HG03342 (cell line): Measurements from ENCODE around the gene POF1B.
"Not testable (repeated sequence)": the region's sequence is repeated elsewhere in the genome, so short reads cannot be mapped to it uniquely, and the experiment has no call there.

Source experiments
- ATAC-seq: cut with Tn5 transposase; IDR thresholded peaks from one replicate; pipeline ENCODE4 v1.9.1; 2021; ENCODE audit warnings: mild to moderate bottlenecking, moderate library complexity; ENCODE audit not compliant: unreplicated experiment

Gene POF1B, protein sequence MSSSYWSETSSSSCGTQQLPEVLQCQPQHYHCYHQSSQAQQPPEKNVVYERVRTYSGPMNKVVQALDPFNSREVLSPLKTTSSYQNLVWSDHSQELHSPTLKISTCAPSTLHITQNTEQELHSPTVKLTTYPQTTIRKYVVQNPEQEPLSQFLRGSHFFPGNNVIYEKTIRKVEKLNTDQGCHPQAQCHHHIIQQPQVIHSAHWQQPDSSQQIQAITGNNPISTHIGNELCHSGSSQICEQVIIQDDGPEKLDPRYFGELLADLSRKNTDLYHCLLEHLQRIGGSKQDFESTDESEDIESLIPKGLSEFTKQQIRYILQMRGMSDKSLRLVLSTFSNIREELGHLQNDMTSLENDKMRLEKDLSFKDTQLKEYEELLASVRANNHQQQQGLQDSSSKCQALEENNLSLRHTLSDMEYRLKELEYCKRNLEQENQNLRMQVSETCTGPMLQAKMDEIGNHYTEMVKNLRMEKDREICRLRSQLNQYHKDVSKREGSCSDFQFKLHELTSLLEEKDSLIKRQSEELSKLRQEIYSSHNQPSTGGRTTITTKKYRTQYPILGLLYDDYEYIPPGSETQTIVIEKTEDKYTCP

DNA sequence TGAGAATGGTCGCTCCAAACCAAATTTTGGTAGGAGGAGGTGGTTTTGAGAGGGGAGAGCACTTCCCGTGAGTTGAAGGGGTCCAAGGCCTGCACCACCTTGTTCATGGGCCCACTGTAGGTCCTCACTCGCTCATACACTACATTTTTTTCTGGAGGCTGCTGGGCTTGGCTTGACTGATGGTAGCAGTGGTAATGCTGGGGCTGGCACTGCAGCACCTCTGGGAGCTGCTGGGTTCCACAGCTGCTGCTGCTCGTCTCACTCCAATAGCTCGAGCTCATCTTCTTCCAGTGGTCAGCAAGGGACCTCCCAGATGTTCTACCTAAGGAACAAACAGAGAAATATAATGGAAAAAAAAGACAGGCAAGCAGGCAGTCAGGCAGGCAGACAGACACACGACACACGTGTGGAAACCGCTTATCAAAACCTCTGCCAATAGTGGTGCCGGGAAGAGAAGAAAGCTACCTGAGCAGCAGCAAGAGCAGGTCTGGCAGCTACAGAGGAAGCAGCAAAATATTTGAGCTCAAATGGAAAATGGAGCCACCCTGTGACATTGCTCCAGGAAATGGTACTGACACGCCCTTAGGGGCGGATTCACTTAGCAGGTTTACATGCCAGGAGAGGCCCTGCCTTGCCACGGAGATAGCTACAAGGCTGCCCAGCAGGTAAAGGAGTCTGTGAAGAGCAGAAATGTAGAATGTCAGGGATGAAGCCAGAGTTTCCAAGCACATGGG is at the start of gene POF1B:
TSS of gene POF1B (minus strand) at position 492 of the 734 bp plus-strand sequence. CDS start at position 281, 211 bp downstream.
- no peak for ATAC-seq

DNA sequence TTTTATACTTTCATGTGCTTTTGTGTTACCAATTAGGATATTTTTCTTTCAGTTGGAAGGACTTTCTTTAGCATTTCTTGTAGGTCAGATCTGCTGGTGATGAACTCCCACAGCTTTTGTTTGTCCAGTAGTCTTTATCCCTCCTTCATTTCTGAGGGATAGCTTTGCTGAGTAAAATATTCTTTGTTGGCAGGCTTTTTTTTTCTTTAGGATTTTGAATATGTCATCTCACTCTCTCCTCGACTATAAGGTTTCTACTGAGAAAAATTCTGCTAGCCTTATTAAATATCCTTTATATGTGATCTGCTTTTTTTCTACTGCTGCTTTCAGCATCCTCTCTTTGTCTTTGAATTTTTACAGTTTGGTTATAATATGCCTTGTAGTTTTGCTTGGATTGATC is 49.6 kb upstream of the POF1B start:
- no peak for ATAC-seq

DNA sequence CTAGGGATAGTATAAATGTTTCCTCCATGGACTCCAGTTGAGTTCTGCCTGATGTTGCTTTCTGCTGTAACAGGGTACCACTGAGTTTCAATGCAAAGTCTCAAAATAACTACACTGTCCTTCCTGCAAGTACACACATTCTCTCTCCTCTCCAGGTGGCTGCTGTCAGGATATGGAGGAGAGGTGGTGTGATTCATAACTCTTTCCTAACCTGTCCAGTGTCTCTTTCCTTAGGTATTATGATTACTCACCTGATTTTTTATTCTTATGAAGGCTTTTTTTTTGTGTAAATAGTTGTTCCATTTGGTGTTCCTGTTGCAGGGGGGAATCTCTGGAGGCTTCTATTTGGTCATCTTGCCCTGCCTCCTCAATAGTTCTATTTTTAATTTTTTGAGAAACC is 39.8 kb upstream of the POF1B start:
- no peak for ATAC-seq

DNA sequence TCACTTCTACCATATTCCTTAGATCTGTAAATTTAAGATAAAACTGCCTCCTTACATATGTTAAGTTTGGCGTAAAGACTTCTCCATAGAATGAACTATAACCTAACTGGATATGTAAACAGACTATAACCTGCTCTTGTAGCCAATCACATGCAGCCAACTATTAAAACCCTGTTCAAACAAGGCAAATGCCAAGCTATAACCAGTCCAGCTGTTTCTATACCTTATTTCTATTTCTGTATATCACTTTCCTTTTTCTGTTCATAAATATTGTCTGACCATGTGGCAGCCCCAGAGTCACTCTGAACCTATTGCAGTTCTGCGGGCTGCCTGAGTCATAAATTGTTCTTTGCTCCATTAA is 12.4 kb upstream of the POF1B start:
- no peak for ATAC-seq

DNA sequence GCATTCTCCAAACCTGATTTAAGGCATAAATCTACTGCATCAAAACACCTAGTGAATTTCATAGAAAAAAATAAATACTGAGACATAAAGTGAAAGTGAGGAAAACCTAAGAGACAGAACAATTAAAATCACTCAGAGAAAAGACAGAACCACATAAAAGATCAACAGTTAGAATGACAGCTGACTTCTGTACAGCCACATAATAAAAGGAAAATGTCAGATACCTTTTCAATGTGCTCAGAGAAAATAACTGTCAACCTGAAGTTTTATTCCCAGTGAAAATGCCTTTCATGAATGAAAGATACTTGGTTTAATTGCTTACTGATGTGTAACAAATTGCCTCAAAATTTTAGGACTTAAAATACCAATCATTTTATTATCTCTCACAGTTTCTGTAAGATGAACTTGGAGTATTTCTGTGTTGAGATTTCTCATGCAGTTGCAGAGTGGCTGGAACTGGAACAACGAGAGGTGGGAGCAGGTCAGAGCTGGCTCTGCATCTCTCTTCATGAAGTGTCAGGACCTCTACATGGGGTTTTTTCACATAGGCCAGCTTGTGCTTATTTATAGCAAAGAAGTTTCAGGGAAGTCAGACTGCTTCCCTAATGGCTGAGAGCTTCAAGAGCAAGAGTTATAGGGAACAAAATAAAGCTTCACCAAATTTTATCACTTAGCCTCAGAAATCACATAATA is 11.9 kb upstream of the POF1B start:
- no peak for ATAC-seq

DNA sequence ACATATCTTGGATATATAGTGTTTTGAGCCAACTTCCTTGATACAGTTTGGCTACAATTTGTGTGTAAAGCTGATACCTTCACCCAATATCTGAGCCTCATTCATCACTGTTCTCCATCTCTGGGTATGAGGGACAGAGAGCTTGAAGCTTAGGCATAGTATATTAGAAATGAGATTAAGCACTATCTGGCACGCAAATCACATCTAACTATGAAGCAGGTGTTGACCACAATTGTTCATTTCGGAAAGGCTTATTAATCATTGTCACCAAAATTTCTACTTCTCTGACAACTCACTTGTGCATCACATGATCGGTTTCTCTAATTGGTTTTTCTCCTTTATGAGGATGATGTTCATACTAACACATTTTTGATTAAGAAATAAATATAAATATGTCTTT is 2.1 kb upstream of the POF1B start:
- ATAC-seq = no peak

DNA sequence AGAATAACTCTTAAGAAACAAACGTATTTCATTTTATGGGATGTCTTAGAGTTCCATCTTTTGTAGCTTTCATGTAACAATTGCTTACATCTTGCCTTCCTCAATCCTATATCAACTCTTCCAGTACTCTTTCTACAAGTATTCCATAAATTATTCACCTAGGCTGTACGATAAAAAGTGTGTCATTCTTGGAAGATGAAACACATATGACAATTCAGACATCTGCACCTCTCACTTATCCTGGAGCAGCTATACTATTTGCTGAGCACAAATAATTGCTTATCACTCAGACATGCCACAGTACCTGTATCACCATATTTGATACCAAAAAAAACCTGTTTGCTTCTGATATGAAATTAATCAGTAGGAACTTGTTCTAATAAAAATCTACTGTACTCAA is 1.0 kb downstream of the POF1B start:
- ATAC-seq = no peak

DNA sequence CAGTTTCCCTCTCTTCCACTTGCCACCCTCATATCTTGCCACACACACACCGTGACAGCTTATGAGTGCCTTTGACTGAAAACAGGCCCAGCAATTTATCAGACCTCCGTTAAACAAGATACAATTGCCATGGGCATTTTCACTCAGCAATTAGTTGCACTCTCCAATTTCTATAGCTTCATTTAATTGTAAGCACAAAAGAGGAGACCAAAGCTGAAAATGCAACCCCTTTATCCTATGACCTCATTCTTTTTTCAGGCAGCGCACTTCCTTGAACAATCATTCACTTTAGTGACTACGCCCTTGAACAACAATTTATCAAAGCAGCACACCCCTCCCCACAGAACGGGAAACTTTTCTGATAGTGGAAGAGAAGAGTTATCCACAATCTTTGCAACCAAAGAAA is 4.1 kb downstream of the POF1B start:
- no peak for ATAC-seq

DNA sequence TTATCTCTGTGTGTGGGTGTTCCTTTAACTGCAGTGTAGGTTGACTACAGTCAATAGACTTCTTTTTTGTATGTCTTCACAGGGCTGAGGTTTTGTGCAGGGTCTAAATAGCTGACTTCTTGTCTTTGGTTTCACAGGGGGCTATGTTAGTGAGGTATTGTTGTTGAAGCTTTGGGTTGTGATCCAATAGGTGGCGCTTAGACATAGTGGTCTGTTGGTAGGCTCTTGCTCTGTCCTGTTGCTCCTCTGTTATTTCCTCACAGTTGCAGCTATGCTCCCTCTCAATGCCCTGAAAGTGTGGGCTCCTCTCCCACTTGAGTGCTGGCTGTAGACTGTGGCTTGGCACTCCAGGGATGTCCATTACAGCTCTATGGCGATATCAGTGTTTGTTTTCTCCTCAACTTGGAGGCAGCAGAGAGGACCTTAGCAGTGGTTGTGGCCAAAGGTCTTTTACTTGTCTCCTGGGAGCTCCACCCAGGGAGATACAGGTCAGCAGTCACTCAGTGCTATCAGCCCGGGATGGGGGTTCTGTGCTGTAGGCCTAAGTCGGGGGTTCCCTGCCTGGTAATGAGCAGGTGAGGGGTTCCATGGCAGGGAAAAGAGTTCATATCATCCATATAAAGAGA is 14.0 kb downstream of the POF1B start:
- no peak for ATAC-seq

DNA sequence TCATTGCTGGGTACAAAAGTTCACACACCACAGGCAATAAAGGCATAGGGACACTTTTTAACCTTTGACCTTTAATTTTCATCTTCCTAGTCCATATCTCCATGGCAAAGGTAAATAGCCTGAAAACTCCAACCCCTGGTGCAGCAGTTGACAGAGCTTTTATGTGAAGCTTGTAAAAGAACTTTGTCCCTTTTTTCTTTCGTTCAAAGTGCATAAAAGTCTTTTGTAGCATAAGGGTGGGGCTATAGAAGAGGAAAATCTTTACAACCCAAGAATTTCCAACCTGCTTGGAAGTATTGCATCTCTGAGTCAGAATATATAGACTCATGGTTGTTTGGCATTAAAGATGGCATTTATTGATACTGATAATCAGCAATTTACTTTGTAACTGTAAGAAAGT is 20.4 kb downstream of the POF1B start:
- ATAC-seq = no peak

DNA sequence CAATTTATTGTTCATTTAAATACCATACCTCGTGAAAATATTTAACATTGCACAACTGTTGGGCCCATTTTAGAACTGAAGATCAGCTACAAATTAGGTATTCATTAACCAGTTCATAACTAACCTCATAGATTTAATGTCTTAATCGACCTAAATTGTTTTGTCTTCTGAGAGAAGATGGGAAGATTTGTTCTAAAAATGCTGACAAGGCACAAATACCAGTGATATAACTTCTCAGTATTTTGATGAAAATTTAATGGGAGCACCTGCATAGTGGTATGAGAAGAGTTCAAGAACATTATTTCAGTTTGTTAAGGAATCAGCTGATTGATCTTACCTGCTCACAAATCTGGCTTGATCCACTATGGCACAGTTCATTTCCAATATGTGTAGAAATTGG is 33.9 kb downstream of the POF1B start:
- no peak for ATAC-seq

DNA sequence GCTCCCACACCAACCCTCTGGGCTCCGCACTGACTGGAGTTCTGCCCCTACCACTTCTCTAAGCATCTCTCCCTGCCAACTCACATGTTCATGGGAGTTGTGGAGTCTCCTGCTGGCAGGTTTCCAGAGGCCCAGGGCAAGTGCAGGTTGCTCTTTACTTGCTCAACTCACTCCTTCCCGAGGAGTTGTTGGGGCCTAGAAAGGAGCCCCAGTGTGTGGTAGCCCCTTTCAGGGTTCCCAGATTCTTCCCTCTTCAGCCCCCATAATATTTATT is 52.5 kb downstream of the POF1B start:
- ATAC-seq = no peak

DNA sequence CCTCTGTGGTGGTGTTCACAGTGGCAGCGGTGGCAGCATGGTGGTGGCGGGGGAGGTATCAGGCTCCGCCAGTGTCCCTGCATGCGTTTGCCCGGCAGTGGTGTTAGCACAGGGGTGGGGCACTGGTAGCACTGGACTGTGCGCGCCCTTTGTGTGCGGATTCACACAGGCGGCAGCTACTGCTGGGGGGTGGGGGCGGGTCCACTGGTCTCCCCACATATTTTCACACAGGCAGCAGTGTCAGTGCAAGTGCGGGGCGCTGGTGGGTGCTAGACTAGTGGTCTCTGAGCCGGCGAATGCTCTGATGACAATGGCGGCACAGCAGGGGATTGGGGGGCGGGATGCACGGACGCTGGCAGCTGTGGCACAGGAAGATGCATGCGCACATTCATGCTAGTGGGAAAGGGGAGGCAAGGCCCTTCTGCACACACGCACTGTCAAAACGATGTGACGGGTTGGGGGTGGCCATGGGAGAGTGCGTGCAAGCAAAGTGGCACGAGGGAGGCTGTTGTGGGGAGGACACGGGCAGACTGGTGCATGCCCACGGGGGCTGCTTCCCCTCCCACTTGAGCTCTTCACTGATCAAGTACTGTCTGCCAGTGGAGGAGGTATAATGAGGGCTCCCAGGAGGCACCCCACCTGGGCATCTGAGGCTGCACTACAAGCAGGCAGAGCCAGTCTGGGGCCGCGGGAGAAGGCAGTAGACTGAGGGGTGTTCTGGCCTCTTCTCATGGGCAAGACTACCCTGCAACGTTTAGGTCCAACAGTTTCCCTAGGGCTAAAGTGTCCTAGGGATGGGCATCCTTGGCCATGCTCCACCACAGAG is 53.0 kb downstream of the POF1B start:
- no peak for ATAC-seq

DNA sequence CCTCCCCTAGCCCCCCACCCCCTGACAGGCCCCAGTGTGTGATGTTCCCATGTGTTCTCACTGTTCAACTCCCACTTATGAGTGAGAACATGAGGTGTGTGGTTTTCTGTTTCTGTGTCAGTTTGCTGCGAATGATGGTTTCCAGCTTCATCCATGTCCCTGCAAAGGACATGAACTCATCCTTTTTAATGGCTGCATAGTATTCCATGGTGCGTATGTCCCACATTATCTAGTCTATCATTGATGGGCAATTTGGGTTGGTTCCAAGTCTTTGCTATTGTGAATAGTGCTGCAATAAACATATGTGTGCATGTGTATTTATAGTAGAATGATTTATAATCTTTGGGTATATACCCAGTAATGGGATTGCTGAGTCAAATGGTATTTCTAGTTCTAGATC is 68.1 kb downstream of the POF1B start:
- not testable (repeated sequence) for ATAC-seq

DNA sequence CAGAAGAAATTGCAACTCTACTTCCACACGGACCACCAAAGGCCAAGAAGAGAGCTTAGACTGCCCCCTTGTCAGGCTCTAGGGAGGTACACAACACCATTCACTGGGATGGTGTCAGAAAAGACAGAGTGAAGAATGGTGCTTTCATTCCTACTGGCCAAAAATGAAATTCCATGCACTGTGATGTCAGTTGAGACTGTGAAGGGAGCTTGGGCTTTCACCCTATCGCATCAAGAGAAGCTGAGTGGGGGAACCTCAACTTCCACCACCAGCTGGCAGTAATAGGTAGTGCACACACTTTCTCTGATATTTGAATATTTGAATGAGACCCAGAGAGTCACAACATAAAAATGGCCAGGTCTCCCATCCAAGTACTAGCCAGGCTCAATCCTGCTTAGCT is 69.7 kb downstream of the POF1B start:
- peak; percentile 71 for ATAC-seq

DNA sequence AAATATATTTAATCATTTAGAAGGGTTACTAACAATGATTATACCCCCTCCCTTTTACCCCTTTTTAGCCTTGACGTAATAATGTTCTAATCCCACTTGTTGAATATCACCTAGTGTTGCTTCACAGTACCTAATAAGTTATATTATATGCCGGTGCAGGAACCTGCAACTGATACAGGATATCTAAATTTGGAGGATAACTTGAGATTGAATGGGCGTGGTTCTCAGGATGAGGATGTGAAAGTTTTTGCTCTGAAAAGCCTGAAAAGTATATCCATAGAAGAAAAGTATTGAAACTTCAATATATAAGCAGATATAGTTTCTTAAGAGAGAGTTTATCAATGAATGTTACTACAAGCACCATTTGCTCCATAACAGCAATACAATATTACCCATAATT is 75.9 kb downstream of the POF1B start:
- ATAC-seq = peak; percentile 71

DNA sequence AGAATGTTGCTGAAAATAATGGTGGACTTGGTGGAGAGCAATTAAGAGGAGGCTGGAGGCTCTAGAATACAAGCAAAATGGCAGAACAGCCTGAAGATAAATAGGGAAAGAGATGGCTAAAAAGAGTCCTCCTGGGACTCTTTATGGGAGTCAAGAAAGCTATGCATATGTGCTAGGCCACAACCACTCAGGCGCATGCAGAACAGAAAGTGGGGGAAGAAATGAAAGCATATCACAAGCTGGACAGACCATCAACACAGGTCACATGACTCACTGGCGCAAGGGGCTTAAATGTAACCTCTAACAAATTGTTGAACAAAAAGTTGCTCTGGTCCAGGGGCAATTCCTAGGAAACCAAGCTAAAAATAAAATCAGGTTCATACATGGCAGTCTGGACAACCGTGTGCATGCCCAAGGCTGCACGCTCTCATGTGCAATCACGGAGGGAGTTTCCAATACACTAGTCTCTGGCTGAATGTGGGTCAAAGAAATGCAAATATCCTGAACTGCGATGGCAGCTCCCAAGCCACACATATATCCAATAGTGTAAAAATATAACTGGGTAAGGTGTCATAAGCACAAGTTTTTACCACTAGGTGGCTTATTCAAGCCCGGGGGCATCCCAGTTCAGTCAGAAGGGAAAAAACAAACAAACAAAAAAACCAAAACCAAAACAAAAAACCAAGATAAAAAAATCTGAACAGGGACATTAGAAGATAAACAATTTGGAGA is 90.3 kb downstream of the POF1B start:
- ATAC-seq = no peak

DNA sequence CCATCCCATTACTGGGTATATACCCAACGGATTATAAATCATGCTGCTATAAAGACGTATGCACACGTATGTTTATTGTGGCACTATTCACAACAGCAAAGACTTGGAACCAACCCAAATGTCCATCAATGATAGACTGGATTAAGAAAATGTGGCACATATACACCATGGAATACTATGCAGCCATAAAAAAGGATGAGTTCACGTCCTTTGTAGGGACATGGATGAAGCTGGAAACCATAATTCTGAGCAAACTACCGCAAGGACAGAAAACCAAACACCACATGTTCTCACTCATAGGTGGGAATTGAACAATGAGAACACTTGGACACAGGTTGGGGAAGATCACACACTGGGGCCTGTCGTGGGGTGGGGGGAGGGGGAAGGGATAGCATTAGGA is 94.2 kb downstream of the POF1B start:
- ATAC-seq = not testable (repeated sequence)

DNA sequence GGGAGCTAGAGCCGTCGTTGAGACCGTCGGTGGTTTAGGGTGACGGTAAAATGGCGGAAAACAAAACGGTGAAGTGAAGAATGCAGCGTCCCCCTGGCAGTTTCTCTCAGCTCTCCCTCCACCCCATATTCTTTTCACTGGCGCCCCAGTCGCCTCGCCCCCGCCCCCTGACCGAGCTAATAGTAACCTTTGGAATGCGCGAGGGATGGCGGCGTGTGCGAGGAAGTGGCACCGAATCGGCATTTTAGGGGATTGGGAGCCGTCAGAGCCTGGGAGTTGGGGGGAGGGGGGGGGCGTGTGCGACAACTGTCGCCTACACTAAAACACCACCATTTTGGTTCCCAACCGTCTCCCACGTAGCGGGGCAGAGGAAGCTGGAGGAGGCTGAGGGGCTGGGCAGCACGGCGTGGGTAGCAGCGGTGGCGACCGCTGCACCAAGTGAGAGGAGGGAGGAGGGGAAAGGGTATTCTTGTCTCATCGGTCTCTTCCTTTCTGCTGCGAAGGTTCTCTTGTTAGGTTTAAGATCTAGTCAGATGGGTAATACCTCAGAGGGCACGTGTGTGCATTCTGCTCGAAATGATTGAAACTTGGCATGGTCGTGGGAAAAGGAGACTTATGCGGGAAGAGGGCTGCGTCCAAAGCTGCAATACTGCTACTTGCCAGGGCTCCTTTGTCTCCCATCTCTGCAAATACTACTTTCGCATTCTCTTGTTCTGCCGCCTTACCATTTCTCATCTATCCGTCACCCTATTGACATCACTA is 134.8 kb downstream of the POF1B start:
- peak; percentile 48 for ATAC-seq
